Pancreas (tissue), 10 donors: Measurements from ENCODE around the gene PRSS37. TPM values are rescaled to one million over a fixed set of nuclear protein-coding genes. Genes with fewer than 3 reads are reported as not detected.

ENCODE experiments used
- ATAC-seq, 4 donors: fragments of 200-7000 bp; cut with Tn5 transposase; one replicate each; pipeline versions ENCODE4 v1.8.0 to v1.9.1; 2020; ENCODE audit warnings: mild to moderate bottlenecking in 4 of 4, moderate library complexity in 4 of 4
- DNase-seq, 6 donors: peaks; one replicate each; pipeline ENCODE4 v3.0.0-alpha.2; 2020
- FAIRE-seq: peaks from 2 replicates; lab custom pipeline; 2012; peaks lifted over from hg19 to GRCh38; lab: Jason Lieb, UNC
- H3K27ac ChIP-seq, 4 donors: fragments of 200-600 bp; sonication (generic); 1 replicate in 3 of 4; 2 replicates in 1 of 4; pipeline versions ENCODE4 v1.5.0 to v1.8.0; 2020
- H3K27me3 ChIP-seq, 4 donors: fragments of 200-600 bp; one replicate each; pipeline ENCODE4 v1.8.0; 2021
- H3K36me3 ChIP-seq, 3 donors: fragments of 200-600 bp; sonication (generic) in 1 of 3; one replicate each; pipeline versions ENCODE4 v1.5.0 to v1.8.0; 2020 to 2021
- H3K4me1 ChIP-seq, 3 donors: fragments of 200-600 bp; one replicate each; pipeline ENCODE4 v1.8.0; 2021
- H3K4me3 ChIP-seq, 4 donors: fragments of 200-600 bp; sonication (generic) in 2 of 4; one replicate each; pipeline versions ENCODE4 v1.5.0 to v1.8.0; 2020 to 2021
- H3K9me3 ChIP-seq, 4 donors: fragments of 200-600 bp; one replicate each; pipeline ENCODE4 v1.8.0; 2021
- WGBS, 2 donors: extraction: QIAGEN DNeasy Blood & Tissue Kit; methylation state at CpG; one replicate each; pipeline ENCODE4 v1.1.7; 2013; 5-methylcytosine and 5-hydroxymethylcytosine counted together
- intact Hi-C, 3 donors: fragments of 100-400 bp; cut with DNase I; formaldehyde crosslinking; loops; one replicate each; pipeline versions ENCODE4 v1.11.1 to v1.14.2; 2022
- polyA plus RNA-seq, 2 donors: library from polyadenylated mRNA; stranded (reverse); fragments of 200-250 nt; gene quantifications; one replicate each; pipeline ENCODE4 v1.2.3, GENCODE V29; 2013
- total RNA-seq, 6 donors: library from RNA; stranded (reverse); fragmentation: NEBNext Ultra II Directional in 4 of 6; extraction: Animal tissue kit (Norgen Biotek cat#: 25700) in 4 of 6; gene quantifications; one replicate each; pipeline versions ENCODE4 v1.2.1 to v1.2.4, GENCODE V29; 2021 to 2023
- TF ChIP-seq, protein P1 (sequence below), 4 donors: fragments of 200-600 bp; sonication (generic) in 3 of 4; IDR thresholded peaks; one replicate each; pipeline versions ENCODE4 v1.5.0 to v1.8.0; 2021; ENCODE audit warnings: antibody characterized with exemption in 4 of 4
- donor health status: healthy with polysubstance abuse.
- donor health status: DM: no; HTN: no; CAD: no; lungs with moderate emphysema.
- donor health status: DM: no; HTN: no; CAD: no.
- donor health status: control.
- donor health status: control.
- donor health status: Bipolar disorder and iron deficiency.
- donor health status: DM: yes; HTN: yes; CAD: no.
- donor health status: DM: no; HTN: no; CAD: no.
- donor health status: DM: no; HTN: no; CAD: no.
- donor health status: DM: yes; HTN: yes; CAD: no.

Gene PRSS37
- total and polyA plus RNA-seq, 8 donors, result not detected

DNA sequence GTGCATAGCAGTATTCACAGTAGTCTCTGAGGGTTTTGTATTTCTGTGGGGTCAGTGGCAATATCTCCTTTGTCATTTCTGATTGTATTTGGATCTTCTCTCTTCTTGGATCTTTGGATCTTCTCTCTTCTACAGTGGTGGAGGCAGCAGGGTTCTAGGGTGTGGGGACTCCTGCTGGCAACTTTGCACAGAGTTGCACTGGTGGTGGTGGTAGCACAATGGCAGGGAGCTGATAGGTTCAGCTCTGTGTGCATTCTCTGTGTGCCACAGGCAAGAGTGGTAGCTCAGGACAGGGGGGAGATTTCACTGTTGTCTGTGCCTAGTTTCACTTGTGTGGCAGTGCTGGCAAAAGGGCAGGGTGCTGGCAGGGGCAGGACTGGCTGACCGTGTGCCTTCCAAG, 35.1 kb upstream of the PRSS37 start:
- FAIRE-seq, result no peak
- ATAC-seq, result no peak
- TF ChIP-seq, protein P1, sequence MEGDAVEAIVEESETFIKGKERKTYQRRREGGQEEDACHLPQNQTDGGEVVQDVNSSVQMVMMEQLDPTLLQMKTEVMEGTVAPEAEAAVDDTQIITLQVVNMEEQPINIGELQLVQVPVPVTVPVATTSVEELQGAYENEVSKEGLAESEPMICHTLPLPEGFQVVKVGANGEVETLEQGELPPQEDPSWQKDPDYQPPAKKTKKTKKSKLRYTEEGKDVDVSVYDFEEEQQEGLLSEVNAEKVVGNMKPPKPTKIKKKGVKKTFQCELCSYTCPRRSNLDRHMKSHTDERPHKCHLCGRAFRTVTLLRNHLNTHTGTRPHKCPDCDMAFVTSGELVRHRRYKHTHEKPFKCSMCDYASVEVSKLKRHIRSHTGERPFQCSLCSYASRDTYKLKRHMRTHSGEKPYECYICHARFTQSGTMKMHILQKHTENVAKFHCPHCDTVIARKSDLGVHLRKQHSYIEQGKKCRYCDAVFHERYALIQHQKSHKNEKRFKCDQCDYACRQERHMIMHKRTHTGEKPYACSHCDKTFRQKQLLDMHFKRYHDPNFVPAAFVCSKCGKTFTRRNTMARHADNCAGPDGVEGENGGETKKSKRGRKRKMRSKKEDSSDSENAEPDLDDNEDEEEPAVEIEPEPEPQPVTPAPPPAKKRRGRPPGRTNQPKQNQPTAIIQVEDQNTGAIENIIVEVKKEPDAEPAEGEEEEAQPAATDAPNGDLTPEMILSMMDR (IDR thresholded peaks at IDR 0.05), result no peak
- H3K9me3 ChIP-seq, result no peaks in the 10 kb centered on the region
- H3K27me3 ChIP-seq, result no peaks in the 10 kb centered on the region
- no peak overlapping the region for H3K27ac ChIP-seq
- DNase-seq, result no peak
- H3K36me3 ChIP-seq, result no peaks in the 10 kb centered on the region
- H3K4me3 ChIP-seq, result no peak overlapping the region
- intact Hi-C loops, result no loop called here
- H3K4me1 ChIP-seq, result no peaks in the 10 kb centered on the region
- 81 to 83% methylated on average over 1 of the region's 1 CpG for WGBS, 2 donors

DNA sequence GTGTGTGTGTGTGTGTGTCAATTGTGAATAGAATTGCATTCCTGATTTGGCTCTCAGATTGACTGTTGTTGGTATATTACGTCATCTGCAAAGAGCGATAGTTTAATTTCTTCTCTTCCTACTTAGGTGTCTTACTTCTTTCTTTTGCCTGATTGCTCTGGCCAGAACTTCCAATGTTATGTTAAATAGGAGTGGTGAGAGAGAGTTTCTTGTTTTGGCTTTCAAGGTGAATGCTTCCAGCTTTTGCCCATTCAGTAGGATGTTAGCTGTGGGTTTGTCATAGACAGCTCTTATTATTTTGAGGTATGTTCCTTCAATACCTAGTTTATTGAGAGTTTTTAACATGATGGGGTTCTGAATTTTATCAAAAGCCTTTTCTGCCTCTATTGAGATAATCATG, 34.2 kb upstream of the PRSS37 start:
- TF ChIP-seq, protein P1 (IDR thresholded peaks at IDR 0.05), result no peak
- FAIRE-seq, result no peak
- H3K27me3 ChIP-seq, result no peaks in the 10 kb centered on the region
- H3K4me3 ChIP-seq, result no peak overlapping the region
- no peaks in the 10 kb centered on the region for H3K36me3 ChIP-seq
- intact Hi-C loops, result no loop called here
- H3K4me1 ChIP-seq, result no peaks in the 10 kb centered on the region
- no peak for ATAC-seq
- no peaks in the 10 kb centered on the region for H3K9me3 ChIP-seq
- DNase-seq, result no peak
- 93 to 98% methylated on average over 2 of the region's 2 CpGs for WGBS, 2 donors
- H3K27ac ChIP-seq, result no peak overlapping the region

DNA sequence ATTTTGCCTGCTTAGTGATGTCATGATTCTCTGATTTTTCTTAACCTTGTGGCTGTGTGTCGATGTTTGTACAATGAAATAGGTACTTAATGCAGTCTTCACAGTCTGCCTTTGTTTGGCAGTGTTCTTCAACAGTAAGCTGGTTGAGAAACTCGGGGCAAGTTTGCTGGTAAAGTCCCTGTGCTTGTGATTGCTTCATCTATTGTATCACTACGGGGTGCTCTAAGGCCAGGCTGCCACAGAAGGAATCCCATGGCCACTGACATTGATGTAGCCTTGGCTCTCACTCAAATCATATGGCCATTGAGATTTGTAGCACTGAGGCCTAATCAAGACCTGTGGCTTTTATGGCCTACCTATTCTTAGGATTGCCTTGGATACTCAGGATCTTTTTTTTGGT, 33.5 kb upstream of the PRSS37 start:
- 72 to 75% methylated on average over 3 of the region's 3 CpGs for WGBS, 2 donors
- H3K27me3 ChIP-seq, result no peaks in the 10 kb centered on the region
- DNase-seq, result no peak
- ATAC-seq, result no peak
- no peak overlapping the region for H3K27ac ChIP-seq
- intact Hi-C loops, result no loop called here
- H3K36me3 ChIP-seq, result no peaks in the 10 kb centered on the region
- FAIRE-seq, result no peak
- no peaks in the 10 kb centered on the region for H3K4me1 ChIP-seq
- no peaks in the 10 kb centered on the region for H3K9me3 ChIP-seq
- no peak overlapping the region for H3K4me3 ChIP-seq
- TF ChIP-seq, protein P1 (IDR thresholded peaks at IDR 0.05), result no peak

DNA sequence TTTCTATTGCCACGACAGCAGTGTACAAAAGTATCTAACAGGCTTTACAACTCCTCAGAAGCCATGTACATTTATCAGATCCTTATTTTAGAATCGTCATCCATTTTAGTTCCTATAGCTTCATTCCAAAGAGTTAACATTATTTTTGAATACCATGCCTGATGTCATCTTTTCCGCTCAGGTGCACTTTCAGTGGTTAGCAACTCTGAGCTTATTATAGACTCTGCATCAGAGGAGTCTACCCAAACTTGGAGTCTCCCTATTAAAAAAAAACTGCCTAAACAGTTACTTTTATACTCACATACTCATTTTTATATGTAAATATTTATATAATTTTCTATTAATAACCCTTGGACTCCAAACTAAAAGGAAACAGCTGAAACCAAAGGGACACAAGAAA, 31.6 kb upstream of the PRSS37 start:
- Histone ChIP-seq H3K9me3 (no peaks in the 10 kb centered on the region), H3K27ac (no peak overlapping the region), H3K36me3 (no peaks in the 10 kb centered on the region), H3K27me3 (no peaks in the 10 kb centered on the region), H3K4me3 (no peak overlapping the region), H3K4me1 (no peaks in the 10 kb centered on the region)
- WGBS, 2 donors, result 86 to 96% methylated on average over 3 of the region's 3 CpGs
- intact Hi-C loops, result no loop called here
- TF ChIP-seq, protein P1 (IDR thresholded peaks at IDR 0.05), result no peak
- FAIRE-seq (no peak), ATAC-seq (no peak), DNase-seq (no peak)

DNA sequence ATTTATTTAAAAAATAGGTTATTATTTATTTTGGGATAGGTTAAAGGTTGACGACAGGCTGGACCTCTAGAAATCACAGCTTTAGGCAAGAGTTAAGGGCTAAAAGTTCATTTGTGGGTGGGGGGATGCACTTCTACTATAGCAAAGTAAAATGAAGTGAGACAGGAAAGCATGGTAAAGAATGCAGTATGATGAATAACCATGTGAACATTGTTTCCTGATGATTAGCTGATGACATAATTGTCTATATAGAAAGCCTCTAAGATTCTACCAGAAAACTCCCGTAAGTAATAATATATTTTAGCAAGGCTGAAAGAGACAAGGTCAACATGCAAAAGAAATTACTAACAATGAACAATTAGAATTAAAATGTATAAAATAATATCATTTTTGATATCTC, 25.7 kb upstream of the PRSS37 start:
- Histone ChIP-seq H3K27me3 (no peaks in the 10 kb centered on the region), H3K27ac (no peak overlapping the region), H3K36me3 (no peaks in the 10 kb centered on the region), H3K4me1 (peaks cover 0 to 7% (median 0%) of the 10 kb centered on the region in 3 donors), H3K9me3 (no peaks in the 10 kb centered on the region), H3K4me3 (no peak overlapping the region)
- FAIRE-seq, result no peak
- 85 to 92% methylated on average over 2 of the region's 2 CpGs for WGBS, 2 donors
- intact Hi-C loops, result no loop called here
- no peak for ATAC-seq
- no peak for DNase-seq
- TF ChIP-seq, protein P1 (IDR thresholded peaks at IDR 0.05), result no peak
